K562 (cell line): ENCODE results near the gene PRAC1. TPM values are rescaled to one million over a fixed set of nuclear protein-coding genes. Genes with fewer than 3 reads are reported as not detected.

Experiments
- ATAC-seq: fragments of 200-7000 bp; cut with Tn5 transposase; 3 replicates; pipeline ENCODE4 v1.9.1; 2020; ENCODE audit warnings: moderate library complexity
- BruUV-seq: library from RNA; stranded (reverse); fragments of 400-500 nt; replicated peaks from 2 replicates; lab custom pipeline; 2021; lab: Mats Ljungman, UMichigan
- CTCF ChIA-PET: fragments of 300-600 bp; formaldehyde crosslinking; extraction: SDS; loops from one replicate; lab custom pipeline; 2021; ENCODE audit warnings: low intra/inter-chr PET ratio; lab: Yijun Ruan, JAX
- POLR2A ChIA-PET: fragments of 300-600, 350-650 bp; sonication (Branson Sonifier 250); formaldehyde crosslinking; extraction: SDS; loops from one replicate; lab custom pipeline; 2021; ENCODE audit warnings: antibody characterized with exemption, inconsistent platforms; lab: Yijun Ruan, JAX
- DNase-seq, 4 experiments: peaks; one replicate each; pipeline versions ENCODE4 v3.0.0 to v3.0.0-alpha.2; 2011 to 2018; ENCODE audit warnings: low spot score in 3 of 4, mixed read lengths in 3 of 4; ENCODE audit errors: extremely low read depth in 1 of 4
- FAIRE-seq: peaks from 2 replicates; lab custom pipeline; 2011; peaks lifted over from hg19 to GRCh38; lab: Jason Lieb, UNC
- H2AFZ ChIP-seq: 2 replicates; pipeline ENCODE4 v1.6.0; 2011; ENCODE audit warnings: low read depth, low read length, control low read depth, inconsistent platforms
- H3K27ac ChIP-seq: fragments of 200-600 bp; 3 replicates; pipeline ENCODE4 v1.8.0; 2011; ENCODE audit warnings: low read depth, mild to moderate bottlenecking, control low read depth, inconsistent platforms, low read length, moderate library complexity, mixed read lengths; ENCODE audit errors: extremely low read depth
- H3K27me3 ChIP-seq, 2 experiments: fragments of 300-600 bp in 1 of 2; 2 replicates in 1 of 2; 3 replicates in 1 of 2; pipeline versions ENCODE4 v1.6.0 to v1.8.0; 2011; ENCODE audit warnings: inconsistent platforms in 2 of 2, low read length in 2 of 2, mild to moderate bottlenecking in 1 of 2, mixed read lengths in 1 of 2, moderate library complexity in 1 of 2; ENCODE audit not compliant: control insufficient read depth in 2 of 2, insufficient read depth in 2 of 2
- H3K36me3 ChIP-seq: fragments of 300-600 bp; 3 replicates; pipeline ENCODE4 v1.8.0; 2011; ENCODE audit warnings: mild to moderate bottlenecking, low read length, inconsistent platforms; ENCODE audit not compliant: control insufficient read depth, insufficient read depth
- H3K4me1 ChIP-seq, 2 experiments: fragments of 200-600 bp in 1 of 2; replicated peaks in 1 of 2; 2 replicates in 1 of 2; 3 replicates in 1 of 2; pipeline versions ENCODE4 v1.5.1 to v1.8.0; 2011; ENCODE audit warnings: inconsistent platforms in 2 of 2, low read length in 2 of 2, mild to moderate bottlenecking in 1 of 2, mixed read lengths in 1 of 2, moderate library complexity in 1 of 2; ENCODE audit not compliant: control insufficient read depth in 2 of 2, insufficient read depth in 2 of 2
- H3K4me2 ChIP-seq: 2 replicates; pipeline ENCODE4 v1.6.1; 2011; ENCODE audit warnings: low read length, control low read depth, inconsistent platforms, mixed read lengths; ENCODE audit not compliant: insufficient read depth
- H3K4me3 ChIP-seq: fragments of 200-600 bp; sonication (generic), shearing (Covaris generic); 2 replicates; pipeline ENCODE4 v1.5.1; 2016; ENCODE audit warnings: control low read depth, inconsistent platforms
- H3K79me2 ChIP-seq: fragments of 200-600 bp; 3 replicates; pipeline ENCODE4 v1.8.0; 2011; ENCODE audit warnings: low read length, inconsistent platforms; ENCODE audit not compliant: control insufficient read depth, insufficient read depth
- H3K9ac ChIP-seq, 2 experiments: 2 replicates each; pipeline versions ENCODE4 v1.6.0 to v1.6.1; 2011; ENCODE audit warnings: low read depth in 2 of 2, low read length in 2 of 2, control low read depth in 1 of 2, inconsistent platforms in 1 of 2, mild to moderate bottlenecking in 1 of 2, mixed read lengths in 1 of 2; ENCODE audit not compliant: insufficient read depth in 1 of 2
- H3K9me1 ChIP-seq: one replicate; pipeline ENCODE4 v1.6.0; 2011; ENCODE audit warnings: inconsistent platforms, mild to moderate bottlenecking, low read length, moderate library complexity; ENCODE audit not compliant: control insufficient read depth, insufficient read depth
- H3K9me3 ChIP-seq: replicated peaks from 2 replicates; pipeline ENCODE4 v1.5.1; 2011; ENCODE audit warnings: low read depth, low read length, inconsistent platforms; ENCODE audit not compliant: control insufficient read depth, insufficient read depth
- H4K20me1 ChIP-seq: replicated peaks from 2 replicates; pipeline ENCODE4 v1.6.1; 2011; ENCODE audit warnings: low read length, inconsistent platforms, mixed read lengths; ENCODE audit not compliant: control insufficient read depth, insufficient read depth
- CGGBP1 ChIP-seq: fragments of 250-450 bp; sonication (Bioruptor Pico); IDR thresholded peaks from 2 replicates; pipeline ENCODE4 v1.9.0; 2021; ENCODE audit warnings: mild to moderate bottlenecking
- COPS2 ChIP-seq: fragments of 450-650 bp; conservative IDR thresholded peaks from 2 replicates; pipeline ENCODE4 v1.6.1; 2016; ENCODE audit warnings: mild to moderate bottlenecking, moderate library complexity
- LCOR ChIP-seq: sonication (generic); formaldehyde crosslinking; IDR thresholded peaks from 2 replicates; pipeline ENCODE4 v1.8.0; 2022; ENCODE audit warnings: mild to moderate bottlenecking, missing genetic modification reagents
- NR2C1 ChIP-seq, 2 experiments: fragments of 450-650 bp; IDR thresholded peaks; 2 replicates each; pipeline ENCODE4 v1.6.1; 2017; ENCODE audit warnings: mild to moderate bottlenecking in 2 of 2, antibody characterized with exemption in 1 of 2, inconsistent platforms in 1 of 2, missing compliant biosample characterization in 1 of 2, missing genetic modification characterization in 1 of 2
- PPARD ChIP-seq: fragments of 250-450 bp; sonication (Bioruptor Pico); IDR thresholded peaks from 2 replicates; pipeline ENCODE4 v1.8.0; 2022; ENCODE audit warnings: inconsistent platforms, mild to moderate bottlenecking, moderate library complexity
- RBBP5 ChIP-seq: fragments of 200-600 bp; sonication (generic); IDR thresholded peaks from 2 replicates; pipeline ENCODE4 v1.6.1; 2012; ENCODE audit warnings: borderline replicate concordance, mild to moderate bottlenecking, low read length, control low read depth, inconsistent platforms; ENCODE audit not compliant: insufficient read depth, poor library complexity, severe bottlenecking
- TAF1 ChIP-seq: IDR thresholded peaks from 2 replicates; pipeline ENCODE4 v1.6.1; 2011; ENCODE audit warnings: mild to moderate bottlenecking, low read length, moderate library complexity; ENCODE audit not compliant: insufficient read depth, control insufficient read depth, severe bottlenecking; ENCODE audit errors: extremely low read depth
- ZNF668 ChIP-seq: fragments of 250-450 bp; sonication (Bioruptor Pico); IDR thresholded peaks from 2 replicates; pipeline ENCODE4 v1.8.0; 2022; ENCODE audit warnings: mild to moderate bottlenecking, inconsistent platforms
- WGBS: fragments of 100-300 bp; shearing (Covaris generic); methylation state at CpG from one replicate; pipeline ENCODE4 v1.1.6; 2016; ENCODE audit warnings: low coverage, mixed read lengths; ENCODE audit not compliant: insufficient coverage; ENCODE audit errors: missing lambda C conversion rate; 5-methylcytosine and 5-hydroxymethylcytosine counted together
- in situ Hi-C: fragments of 300-500 bp; cut with MboI; formaldehyde crosslinking; loops from 4 replicates; pipeline ENCODE4 v1.15.0; 2018; ENCODE audit warnings: inconsistent platforms, mixed read lengths
- intact Hi-C: fragments of 100-400 bp; cut with micrococcal nuclease; formaldehyde crosslinking; loops from 2 replicates; pipeline ENCODE4 v1.14.2; 2022
- polyA plus RNA-seq, 8 experiments: library from polyadenylated mRNA; depleted of rRNA in 4 of 8; stranded (reverse) in 5 of 8; unstranded in 3 of 8; fragments of >200 nt; fragmentation: Nextera tagmentation in 2 of 8; fragmentation: Illumina TruSeq in 1 of 8; extraction: Ambion mirVana in 2 of 8; extraction: Trizol in 1 of 8; gene quantifications; 2 replicates each; pipeline versions ENCODE4 v1.2.1 to v1.2.3, GENCODE V29; 2011 to 2014; ENCODE audit warnings: inconsistent platforms in 1 of 8, missing spikeins in 1 of 8
- total RNA-seq, 7 experiments: library from RNA; depleted of rRNA in 6 of 7; stranded (reverse); fragments of >200 nt in 6 of 7; fragmentation: Illumina TruSeq in 2 of 7; extraction: Trizol in 2 of 7; gene quantifications; 2 replicates each; pipeline versions ENCODE4 v1.2.1 to v1.2.3, GENCODE V29; 2011 to 2021; ENCODE audit warnings: low replicate concordance in 1 of 7
- TF ChIP-seq, protein P1 (sequence below): sonication (generic); formaldehyde crosslinking; IDR thresholded peaks from 2 replicates; pipeline ENCODE4 v1.8.1; 2023; ENCODE audit warnings: mild to moderate bottlenecking, missing genetic modification reagents, moderate library complexity

Gene PRAC1
- total and polyA plus RNA-seq, 9 of the 15 experiments (the other 6 are each of a cell fraction or from before 2014, with no cell fraction given) = not detected

DNA sequence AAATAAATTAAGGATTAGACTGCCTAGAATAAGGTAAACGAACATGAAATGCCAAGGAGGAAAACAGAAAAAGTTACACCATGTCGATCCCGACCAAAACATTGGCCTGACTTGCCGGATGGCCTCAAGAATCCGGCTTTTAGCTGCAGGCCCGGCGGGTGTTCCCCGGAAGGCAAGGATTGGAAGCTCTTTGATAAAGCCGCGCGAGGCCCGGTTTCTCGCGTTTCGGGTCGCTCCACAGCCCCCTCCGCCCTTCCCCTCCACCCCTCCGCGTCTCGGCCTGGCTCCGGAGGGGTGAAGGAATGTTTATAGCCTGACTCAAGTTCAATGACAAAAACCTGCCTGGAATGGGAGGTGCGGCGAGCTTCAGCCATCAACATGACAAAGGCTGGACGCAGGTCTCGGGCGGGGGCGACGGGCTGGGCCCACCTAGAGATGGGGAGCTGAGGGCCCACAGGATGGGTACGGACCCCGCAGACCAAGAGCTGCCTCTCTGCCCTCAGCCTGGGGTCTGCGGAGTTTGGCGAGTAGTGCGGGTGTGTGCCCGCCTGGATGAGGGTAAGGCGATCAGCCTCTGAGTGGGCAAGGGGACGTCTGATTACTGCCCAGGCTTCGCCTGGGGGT, 2.6 kb downstream of the PRAC1 start:
- H3K4me2 ChIP-seq = no peak overlapping the region
- no peaks in the 10 kb centered on the region for H3K9me1 ChIP-seq
- H3K27ac ChIP-seq = no peak overlapping the region
- no peak for FAIRE-seq
- no TSS peak for BruUV-seq
- intact Hi-C loops = no loop called here
- no peak overlapping the region for H3K9ac ChIP-seq
- in situ Hi-C loops = no loop called here
- no peak for DNase-seq
- H4K20me1 ChIP-seq = peaks cover 3% of the 10 kb centered on the region; the same call in 1 of the 2 replicates
- no peaks in the 10 kb centered on the region for H3K36me3 ChIP-seq
- WGBS = 11% methylated on average over 29 of the region's 37 CpGs
- peaks cover 0 to 19% of the 10 kb centered on the region in 2 experiments; a peak in 2 of 5 replicates for H3K4me1 ChIP-seq
- ChIA-PET CTCF (no interaction called here), POLR2A (interaction anchor here (0.7 to 1.0 kb wide), 2 partner anchors 9 to 15 kb away, joined by 3 read pairs; no protein-coding TSS in a partner anchor)
- no peak overlapping the region for H2AFZ ChIP-seq
- no peak for TF ChIP-seq NR2C1 (IDR thresholded peaks at IDR 0.05)
- no peak for TF ChIP-seq NR2C1 (tag; IDR thresholded peaks at IDR 0.05)
- TF ChIP-seq ZNF668 (CRISPR knock-in tag) = no peak
- TF ChIP-seq PPARD (CRISPR knock-in tag) = no peak
- no peak for TF ChIP-seq RBBP5
- no peak for TF ChIP-seq TAF1
- TF ChIP-seq, protein P1, sequence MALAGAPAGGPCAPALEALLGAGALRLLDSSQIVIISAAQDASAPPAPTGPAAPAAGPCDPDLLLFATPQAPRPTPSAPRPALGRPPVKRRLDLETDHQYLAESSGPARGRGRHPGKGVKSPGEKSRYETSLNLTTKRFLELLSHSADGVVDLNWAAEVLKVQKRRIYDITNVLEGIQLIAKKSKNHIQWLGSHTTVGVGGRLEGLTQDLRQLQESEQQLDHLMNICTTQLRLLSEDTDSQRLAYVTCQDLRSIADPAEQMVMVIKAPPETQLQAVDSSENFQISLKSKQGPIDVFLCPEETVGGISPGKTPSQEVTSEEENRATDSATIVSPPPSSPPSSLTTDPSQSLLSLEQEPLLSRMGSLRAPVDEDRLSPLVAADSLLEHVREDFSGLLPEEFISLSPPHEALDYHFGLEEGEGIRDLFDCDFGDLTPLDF (CRISPR knock-in tag) = no peak
- no peak for TF ChIP-seq CGGBP1 (CRISPR knock-in tag)
- TF ChIP-seq COPS2 = no peak
- TF ChIP-seq LCOR (CRISPR knock-in tag) = no peak
- H3K9me3 ChIP-seq = no peaks in the 10 kb centered on the region
- no peak overlapping the region for H3K4me3 ChIP-seq
- no peaks in the 10 kb centered on the region for H3K79me2 ChIP-seq
- no peak for ATAC-seq
- peaks cover 48 to 52% of the 10 kb centered on the region in 2 experiments for H3K27me3 ChIP-seq
